Dendritic cell treated with granulocyte-macrophage colony-stimulating factor and Interleukin-4, amounts not matched to agents 40 ng/mL and 50 ng/mL, for 4 days (primary cell): ENCODE results near the gene PIK3R1.
A peak's percentile ranks its signal among the peaks of the same experiment; 100 is the strongest.

ENCODE experiments used
- H3K27ac Mint-ChIP-seq: one replicate; pipeline ENCODE4 v1.8.0; 2022; ENCODE audit warnings: mild to moderate bottlenecking, mixed read lengths
- H3K27me3 Mint-ChIP-seq: one replicate; pipeline ENCODE4 v1.8.0; 2022; ENCODE audit warnings: mild to moderate bottlenecking, mixed read lengths
- H3K36me3 Mint-ChIP-seq: one replicate; pipeline ENCODE4 v1.8.0; 2022; ENCODE audit warnings: low read depth, mixed read lengths
- H3K4me1 Mint-ChIP-seq: one replicate; pipeline ENCODE4 v1.8.0; 2022; ENCODE audit warnings: low read depth, mixed read lengths
- H3K4me3 Mint-ChIP-seq: one replicate; pipeline ENCODE4 v1.8.0; 2022; ENCODE audit warnings: mild to moderate bottlenecking, moderate library complexity, mixed read lengths
- H3K9me3 Mint-ChIP-seq: one replicate; pipeline ENCODE4 v1.8.0; 2022; ENCODE audit warnings: mixed read lengths
- intact Hi-C: fragments of 100-400 bp; cut with micrococcal nuclease; formaldehyde crosslinking; loops from one replicate; pipeline ENCODE4 v1.15.0; 2022

PIK3R1 gene

GRCh38 chr5:68215898-68216244 is 315 bp downstream of the PIK3R1 start:
- Mint-ChIP-seq H3K27ac (peak overlapping the region; percentile 97), H3K9me3 (peaks cover 12% of the 10 kb centered on the region), H3K36me3 (peaks cover 50% of the 10 kb centered on the region), H3K27me3 (no peaks in the 10 kb centered on the region), H3K4me1 (peaks cover 43% of the 10 kb centered on the region), H3K4me3 (peak overlapping the region; percentile 94)
- intact Hi-C loops = loop anchor here (1.0 to 5.0 kb wide), 5 partner anchors 19 to 239 kb away; no protein-coding TSS in a partner anchor

DNA sequence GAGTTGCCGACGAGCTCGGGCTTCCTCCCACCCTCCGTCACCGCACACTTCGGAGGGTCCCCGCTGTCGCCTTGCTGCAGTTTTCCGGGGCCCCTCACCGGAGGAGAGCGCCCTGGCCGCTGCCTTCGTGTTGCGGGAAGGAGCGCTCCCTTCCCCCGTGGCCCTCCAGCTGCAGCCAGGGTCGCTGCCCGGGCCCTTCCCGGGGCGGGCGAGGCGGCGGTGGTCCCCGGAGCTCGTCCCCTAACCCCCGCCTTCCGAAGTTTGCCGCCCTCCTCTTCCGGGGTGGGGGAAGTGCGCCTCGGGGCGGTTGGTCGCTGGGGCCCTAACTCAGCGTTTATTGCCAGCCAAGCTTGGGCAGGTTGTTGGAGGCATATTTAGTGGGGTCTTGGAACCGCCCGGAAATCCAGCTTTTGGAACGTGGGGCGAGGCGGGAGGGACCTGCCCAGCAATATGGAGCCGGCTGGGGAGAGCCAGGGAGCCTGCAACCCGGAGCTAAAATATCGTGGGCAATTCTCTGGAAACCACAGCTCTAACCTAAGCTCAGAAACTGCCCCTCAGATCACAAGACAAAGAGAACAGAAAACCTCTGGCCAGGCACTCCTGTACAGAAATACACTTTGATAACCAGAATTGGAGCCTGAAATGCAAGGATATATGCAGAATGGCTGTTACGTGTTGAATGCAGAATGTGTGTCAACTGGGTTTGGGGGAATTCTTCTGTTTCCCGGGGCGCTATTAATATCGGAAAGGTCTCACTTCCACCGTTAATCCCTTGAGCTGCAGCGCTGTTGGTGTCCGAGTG is 890 bp downstream of the PIK3R1 start:
- Mint-ChIP-seq H3K36me3 (peaks cover 44% of the 10 kb centered on the region), H3K9me3 (peaks cover 6% of the 10 kb centered on the region), H3K4me3 (peak overlapping the region; percentile 94), H3K4me1 (peaks cover 46% of the 10 kb centered on the region), H3K27ac (peak overlapping the region; percentile 97), H3K27me3 (no peaks in the 10 kb centered on the region)
- intact Hi-C loops = loop anchor here (1.0 to 5.0 kb wide), 4 partner anchors 34 to 239 kb away; no protein-coding TSS in a partner anchor

DNA sequence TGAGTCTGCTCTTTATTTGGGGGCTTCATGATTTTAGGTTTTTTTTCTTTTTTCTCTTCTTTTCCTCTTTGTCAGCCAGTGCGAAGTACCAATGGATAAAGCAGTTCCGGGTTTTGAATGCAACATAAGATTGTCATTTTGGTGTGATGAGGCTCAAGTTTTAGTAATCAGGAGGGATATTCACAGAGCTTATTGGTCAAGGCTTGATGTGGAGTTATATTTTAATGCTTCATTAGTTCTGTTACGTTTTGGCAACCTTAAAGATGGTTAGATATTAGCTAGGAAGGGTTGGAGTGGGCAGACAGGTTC is 1.4 kb downstream of the PIK3R1 start:
- H3K9me3 Mint-ChIP-seq = peaks cover under 1% of the 10 kb centered on the region
- no peaks in the 10 kb centered on the region for H3K27me3 Mint-ChIP-seq
- H3K4me3 Mint-ChIP-seq = peak overlapping the region; percentile 94
- H3K27ac Mint-ChIP-seq = peak overlapping the region; percentile 97
- H3K4me1 Mint-ChIP-seq = peaks cover 51% of the 10 kb centered on the region
- H3K36me3 Mint-ChIP-seq = peaks cover 42% of the 10 kb centered on the region
- intact Hi-C loops = loop anchor here (2.0 to 5.0 kb wide), 3 partner anchors 34 to 240 kb away; no protein-coding TSS in a partner anchor

- Mint-ChIP-seq H3K4me1 (peaks cover 57% of the 10 kb centered on the region), H3K4me3 (peak overlapping the region; percentile 94), H3K9me3 (no peaks in the 10 kb centered on the region), H3K27me3 (no peaks in the 10 kb centered on the region), H3K27ac (peak overlapping the region; percentile 97), H3K36me3 (peaks cover 47% of the 10 kb centered on the region)
- intact Hi-C loops = loop anchor here (2.0 to 5.0 kb wide), 3 partner anchors 33 to 240 kb away; no protein-coding TSS in a partner anchor
Observed at GRCh38 chr5:68217528-68217927, 2.0 kb downstream of the PIK3R1 start.

DNA sequence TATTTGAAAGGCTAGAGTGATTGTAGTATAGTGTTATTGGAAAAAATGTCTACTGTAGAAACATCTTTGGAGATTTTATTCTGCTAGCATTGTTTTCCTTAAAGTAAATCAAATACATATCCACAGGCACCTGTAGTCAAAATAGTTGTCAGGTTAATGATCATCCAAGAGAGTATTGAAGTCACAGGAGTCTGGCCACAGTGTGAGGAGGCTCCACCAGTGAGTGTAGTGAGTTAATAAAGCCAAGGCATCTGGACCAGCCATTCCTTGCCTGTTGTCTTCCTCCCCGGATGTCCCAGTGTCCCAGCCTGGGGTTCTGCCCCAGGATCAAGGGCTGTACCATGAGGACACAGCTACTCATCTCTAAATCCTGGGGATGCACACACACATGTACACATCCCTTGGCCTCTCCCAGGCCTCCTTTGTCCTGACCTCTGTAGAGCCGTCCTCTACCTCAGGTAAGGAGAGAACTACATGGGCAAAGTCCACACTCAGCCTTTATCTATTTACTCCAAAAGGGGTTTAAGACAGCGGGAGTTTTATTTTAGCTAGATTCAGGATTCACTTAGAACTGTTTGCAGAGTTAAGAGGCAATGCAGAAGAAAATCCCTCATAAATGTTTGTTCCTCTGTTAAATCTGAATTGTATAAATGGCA is 3.7 kb downstream of the PIK3R1 start:
- Mint-ChIP-seq H3K36me3 (peaks cover 55% of the 10 kb centered on the region), H3K9me3 (no peaks in the 10 kb centered on the region), H3K4me1 (peaks cover 66% of the 10 kb centered on the region), H3K4me3 (no peak overlapping the region), H3K27ac (no peak overlapping the region), H3K27me3 (no peaks in the 10 kb centered on the region)
- intact Hi-C loops = loop anchor here (5.0 kb wide), 2 partner anchors 177 to 242 kb away; no protein-coding TSS in a partner anchor

DNA sequence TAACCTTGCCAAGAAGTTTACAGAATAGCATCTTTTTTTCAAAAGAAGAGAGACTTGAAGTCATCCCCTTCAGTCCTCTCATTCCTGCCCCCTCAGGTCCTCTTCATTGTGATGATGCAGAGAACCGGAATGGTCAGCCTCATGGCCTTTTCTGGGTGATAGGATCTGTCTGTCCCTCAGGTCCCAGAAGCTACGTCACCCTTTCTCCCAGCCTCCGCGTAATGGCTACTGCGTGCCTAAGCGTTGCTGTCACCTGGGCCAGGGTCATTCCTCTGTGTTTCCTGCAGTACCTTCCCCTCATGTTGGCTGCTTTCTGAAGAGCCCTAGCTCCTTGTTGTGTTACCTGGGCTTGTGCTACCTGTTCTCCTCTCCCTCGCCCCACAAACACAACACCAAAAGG is 4.7 kb downstream of the PIK3R1 start:
- intact Hi-C loops = no loop called here
- no peak overlapping the region for H3K4me3 Mint-ChIP-seq

GRCh38 chr5:68220914-68221313 is 5.4 kb downstream of the PIK3R1 start:
- peaks cover 58% of the 10 kb centered on the region for H3K36me3 Mint-ChIP-seq

More for the DNA sequence above, 4.7 kb downstream of the PIK3R1 start:
- H3K4me1 Mint-ChIP-seq = peaks cover 75% of the 10 kb centered on the region
- H3K27me3 Mint-ChIP-seq = no peaks in the 10 kb centered on the region
- H3K9me3 Mint-ChIP-seq = no peaks in the 10 kb centered on the region
- peaks cover 57% of the 10 kb centered on the region for H3K36me3 Mint-ChIP-seq
- no peak overlapping the region for H3K27ac Mint-ChIP-seq

GRCh38 chr5:68221488-68221887 is 5.9 kb downstream of the PIK3R1 start:
- no peaks in the 10 kb centered on the region for H3K27me3 Mint-ChIP-seq
- H3K9me3 Mint-ChIP-seq = no peaks in the 10 kb centered on the region
- peaks cover 58% of the 10 kb centered on the region for H3K36me3 Mint-ChIP-seq
- H3K27ac Mint-ChIP-seq = no peak overlapping the region
- H3K4me1 Mint-ChIP-seq = peaks cover 87% of the 10 kb centered on the region
- intact Hi-C loops = no loop called here
- H3K4me3 Mint-ChIP-seq = no peak overlapping the region

More at GRCh38 chr5:68220914-68221313, 5.4 kb downstream of the PIK3R1 start:
- Mint-ChIP-seq H3K4me3 (no peak overlapping the region), H3K9me3 (no peaks in the 10 kb centered on the region), H3K4me1 (peaks cover 81% of the 10 kb centered on the region), H3K27me3 (no peaks in the 10 kb centered on the region), H3K27ac (no peak overlapping the region)
- intact Hi-C loops = no loop called here

DNA sequence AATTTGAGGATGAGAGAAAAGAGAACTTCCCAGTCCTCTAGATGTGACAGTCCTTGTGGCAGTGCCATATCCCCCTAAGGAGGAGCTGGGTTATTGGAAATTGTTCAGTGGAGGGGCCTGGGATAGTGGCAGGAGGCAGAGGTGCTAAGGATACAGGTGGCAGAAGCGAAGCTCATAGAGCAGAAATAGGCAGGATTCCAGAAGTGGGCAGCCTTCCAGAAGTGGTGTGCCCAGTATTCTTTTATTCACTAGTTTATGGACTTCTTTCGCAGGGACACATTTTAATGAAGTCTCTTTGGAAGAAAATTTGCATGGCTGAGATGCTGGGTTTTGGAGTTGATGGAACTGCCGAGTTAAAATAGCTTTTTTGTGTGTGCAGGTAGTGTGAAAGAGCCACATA is 6.8 kb downstream of the PIK3R1 start:
- Mint-ChIP-seq H3K27ac (no peak overlapping the region), H3K27me3 (no peaks in the 10 kb centered on the region), H3K36me3 (peaks cover 58% of the 10 kb centered on the region), H3K4me3 (no peak overlapping the region), H3K9me3 (no peaks in the 10 kb centered on the region), H3K4me1 (peaks cover 84% of the 10 kb centered on the region)
- intact Hi-C loops = no loop called here

DNA sequence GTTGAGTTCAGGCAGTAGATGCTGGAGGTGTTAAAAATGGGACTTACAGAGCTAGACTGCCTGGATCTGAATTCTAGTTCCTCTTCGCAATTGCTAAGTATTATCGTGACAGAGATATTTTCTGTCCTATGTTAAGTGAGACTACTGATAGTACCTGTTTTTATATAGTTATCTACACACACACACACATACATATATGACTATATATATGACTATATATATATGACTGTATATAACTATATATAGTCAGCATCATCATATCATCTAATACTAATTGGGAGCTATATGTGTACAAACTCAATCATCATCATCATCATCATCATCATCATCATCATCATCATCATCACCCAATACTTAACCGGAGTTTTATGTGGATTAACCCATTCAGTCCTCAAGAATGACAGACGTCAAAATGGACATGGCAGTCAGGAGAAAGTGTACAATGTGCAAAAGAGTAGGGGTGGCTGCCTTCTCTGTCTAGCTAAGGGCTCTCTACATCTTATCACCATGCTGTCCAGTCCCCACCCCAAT is 7.3 kb downstream of the PIK3R1 start:
- no peaks in the 10 kb centered on the region for H3K9me3 Mint-ChIP-seq
- intact Hi-C loops = no loop called here
- H3K4me1 Mint-ChIP-seq = peaks cover 81% of the 10 kb centered on the region
- no peaks in the 10 kb centered on the region for H3K27me3 Mint-ChIP-seq
- no peak overlapping the region for H3K27ac Mint-ChIP-seq
- H3K36me3 Mint-ChIP-seq = peaks cover 61% of the 10 kb centered on the region
- H3K4me3 Mint-ChIP-seq = no peak overlapping the region

- peaks cover 69% of the 10 kb centered on the region for H3K36me3 Mint-ChIP-seq
- H3K27ac Mint-ChIP-seq = no peak overlapping the region
- no peaks in the 10 kb centered on the region for H3K27me3 Mint-ChIP-seq
- H3K4me1 Mint-ChIP-seq = peaks cover 75% of the 10 kb centered on the region
- no peak overlapping the region for H3K4me3 Mint-ChIP-seq
- intact Hi-C loops = no loop called here
- H3K9me3 Mint-ChIP-seq = no peaks in the 10 kb centered on the region
Observed at GRCh38 chr5:68223904-68224303, 8.3 kb downstream of the PIK3R1 start.

- H3K9me3 Mint-ChIP-seq = no peaks in the 10 kb centered on the region
- H3K4me3 Mint-ChIP-seq = peak overlapping the region; percentile 24
- no peaks in the 10 kb centered on the region for H3K27me3 Mint-ChIP-seq
- intact Hi-C loops = no loop called here
- H3K4me1 Mint-ChIP-seq = peaks cover 75% of the 10 kb centered on the region
- peaks cover 71% of the 10 kb centered on the region for H3K36me3 Mint-ChIP-seq
- H3K27ac Mint-ChIP-seq = peak overlapping the region; percentile 63
Observed at GRCh38 chr5:68224509-68225187, 9.1 kb downstream of the PIK3R1 start.

GRCh38 chr5:68225188-68225910 is 9.8 kb downstream of the PIK3R1 start:
- no peaks in the 10 kb centered on the region for H3K27me3 Mint-ChIP-seq
- peak overlapping the region; percentile 63 for H3K27ac Mint-ChIP-seq
- H3K9me3 Mint-ChIP-seq = no peaks in the 10 kb centered on the region
- H3K4me1 Mint-ChIP-seq = peaks cover 80% of the 10 kb centered on the region
- H3K36me3 Mint-ChIP-seq = peaks cover 73% of the 10 kb centered on the region
- peak overlapping the region; percentile 24 for H3K4me3 Mint-ChIP-seq
- intact Hi-C loops = no loop called here
